Measurements from ENCODE around the gene SPINK5.

DNA sequence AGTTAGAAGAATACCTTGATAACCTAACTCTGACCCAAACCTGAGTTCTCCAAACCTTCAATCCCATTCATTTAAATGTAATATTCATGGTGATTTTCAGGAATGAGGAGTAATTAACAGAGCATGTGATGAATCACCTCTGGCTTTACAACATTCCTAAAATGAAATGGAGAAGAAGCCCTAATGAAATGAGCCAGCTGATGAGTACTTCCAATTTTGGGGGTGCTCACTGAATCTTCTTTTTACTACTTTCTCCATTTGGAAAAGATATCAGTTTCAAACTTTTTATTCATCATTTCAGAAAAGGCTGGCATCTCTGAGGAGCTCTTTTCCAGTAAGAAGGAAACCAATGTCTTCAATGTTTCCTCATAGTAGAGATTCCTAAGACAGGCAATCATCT is 2.9 kb upstream of the SPINK5 start:
- TF ChIP-seq, protein P1, sequence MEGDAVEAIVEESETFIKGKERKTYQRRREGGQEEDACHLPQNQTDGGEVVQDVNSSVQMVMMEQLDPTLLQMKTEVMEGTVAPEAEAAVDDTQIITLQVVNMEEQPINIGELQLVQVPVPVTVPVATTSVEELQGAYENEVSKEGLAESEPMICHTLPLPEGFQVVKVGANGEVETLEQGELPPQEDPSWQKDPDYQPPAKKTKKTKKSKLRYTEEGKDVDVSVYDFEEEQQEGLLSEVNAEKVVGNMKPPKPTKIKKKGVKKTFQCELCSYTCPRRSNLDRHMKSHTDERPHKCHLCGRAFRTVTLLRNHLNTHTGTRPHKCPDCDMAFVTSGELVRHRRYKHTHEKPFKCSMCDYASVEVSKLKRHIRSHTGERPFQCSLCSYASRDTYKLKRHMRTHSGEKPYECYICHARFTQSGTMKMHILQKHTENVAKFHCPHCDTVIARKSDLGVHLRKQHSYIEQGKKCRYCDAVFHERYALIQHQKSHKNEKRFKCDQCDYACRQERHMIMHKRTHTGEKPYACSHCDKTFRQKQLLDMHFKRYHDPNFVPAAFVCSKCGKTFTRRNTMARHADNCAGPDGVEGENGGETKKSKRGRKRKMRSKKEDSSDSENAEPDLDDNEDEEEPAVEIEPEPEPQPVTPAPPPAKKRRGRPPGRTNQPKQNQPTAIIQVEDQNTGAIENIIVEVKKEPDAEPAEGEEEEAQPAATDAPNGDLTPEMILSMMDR (IDR thresholded peaks at IDR 0.05): no peak
- TF ChIP-seq POLR2A (IDR thresholded peaks at IDR 0.05): no peak

All from thyroid gland (tissue), 4 donors.